ENCODE measurements around the gene CYB561D1. TPM values are rescaled to one million over a fixed set of nuclear protein-coding genes. Genes with fewer than 3 reads are reported as not detected.

Gene CYB561D1
- total RNA-seq, 2 experiments from 2014 or later: 7.0 to 9.5 TPM

DNA sequence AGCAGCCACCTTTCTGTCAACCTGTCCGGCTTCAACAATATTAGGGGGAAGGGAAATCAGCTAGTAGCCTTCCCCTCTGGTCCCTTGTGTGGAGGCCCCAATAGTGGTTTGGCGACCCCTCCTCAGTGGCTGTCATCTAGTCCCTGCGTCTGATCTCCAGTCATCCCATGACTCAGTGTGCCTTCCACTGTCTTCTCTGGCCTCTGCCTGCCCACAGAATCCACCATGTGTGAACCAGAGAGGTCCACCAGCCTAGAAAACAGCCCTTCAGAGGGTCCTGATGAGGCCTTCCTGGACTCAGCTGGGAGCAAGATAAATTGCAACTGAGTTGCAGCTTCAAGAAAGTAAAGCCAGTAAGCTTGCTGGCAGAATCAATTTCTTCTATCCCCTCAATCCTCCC lies 14.0 kb upstream of the CYB561D1 start:
- ChIA-PET CTCF (interaction anchor here (1.6 to 2.6 kb wide), 3 partner anchors 11 to 53 kb away, joined by 9 to 13 read pairs (median 10); partner anchors contain the start of gene CYB561D1), POLR2A (no interaction called here)
- Mint-ChIP-seq H3K4me1 (ENCODE audit: low read depth) (peaks cover 18% of the 10 kb centered on the region), H3K4me3 (no peak overlapping the region), H3K27ac (no peak overlapping the region), H3K36me3 (ENCODE audit: low read depth) (no peaks in the 10 kb centered on the region), H3K27me3 (peaks cover 6% of the 10 kb centered on the region), H3K9me3 (no peaks in the 10 kb centered on the region)
- ATAC-seq (no peak), DNase-seq (no peak)
- intact Hi-C loops (cut with micrococcal nuclease): no loop called here
- TF ChIP-seq, protein P1, sequence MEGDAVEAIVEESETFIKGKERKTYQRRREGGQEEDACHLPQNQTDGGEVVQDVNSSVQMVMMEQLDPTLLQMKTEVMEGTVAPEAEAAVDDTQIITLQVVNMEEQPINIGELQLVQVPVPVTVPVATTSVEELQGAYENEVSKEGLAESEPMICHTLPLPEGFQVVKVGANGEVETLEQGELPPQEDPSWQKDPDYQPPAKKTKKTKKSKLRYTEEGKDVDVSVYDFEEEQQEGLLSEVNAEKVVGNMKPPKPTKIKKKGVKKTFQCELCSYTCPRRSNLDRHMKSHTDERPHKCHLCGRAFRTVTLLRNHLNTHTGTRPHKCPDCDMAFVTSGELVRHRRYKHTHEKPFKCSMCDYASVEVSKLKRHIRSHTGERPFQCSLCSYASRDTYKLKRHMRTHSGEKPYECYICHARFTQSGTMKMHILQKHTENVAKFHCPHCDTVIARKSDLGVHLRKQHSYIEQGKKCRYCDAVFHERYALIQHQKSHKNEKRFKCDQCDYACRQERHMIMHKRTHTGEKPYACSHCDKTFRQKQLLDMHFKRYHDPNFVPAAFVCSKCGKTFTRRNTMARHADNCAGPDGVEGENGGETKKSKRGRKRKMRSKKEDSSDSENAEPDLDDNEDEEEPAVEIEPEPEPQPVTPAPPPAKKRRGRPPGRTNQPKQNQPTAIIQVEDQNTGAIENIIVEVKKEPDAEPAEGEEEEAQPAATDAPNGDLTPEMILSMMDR (IDR thresholded peaks at IDR 0.05): no peak

DNA sequence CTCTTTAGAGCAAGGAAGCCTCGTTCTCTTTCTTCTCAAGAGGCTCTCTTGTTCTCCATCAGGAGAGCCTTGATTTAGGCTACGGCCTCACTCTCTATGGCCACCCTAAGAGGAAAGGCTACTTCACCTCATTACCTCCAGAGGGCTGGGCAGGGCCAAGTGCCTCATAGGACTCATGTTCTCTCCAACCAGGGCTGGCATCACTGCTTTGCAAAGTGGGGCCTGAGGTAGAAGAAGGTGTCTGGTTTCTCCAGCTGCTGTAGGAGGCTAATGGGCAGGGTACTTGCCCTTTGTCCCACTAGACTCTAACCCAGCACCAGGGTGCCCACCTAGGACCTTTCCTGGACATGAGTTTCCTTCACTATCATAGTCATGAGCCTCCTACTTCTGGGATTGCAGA lies 12.2 kb upstream of the CYB561D1 start:
- no peak overlapping the region for H3K4me3 Mint-ChIP-seq
- H3K27ac Mint-ChIP-seq: no peak overlapping the region
- H3K27me3 Mint-ChIP-seq: peaks cover 4% of the 10 kb centered on the region
- intact Hi-C loops (cut with micrococcal nuclease): loop anchor here (2.0 kb wide), 1 partner anchor 55 kb away; the partner anchor contains the start of gene PSMA5
- ChIA-PET POLR2A (interaction anchor here (0.6 to 3.0 kb wide), 4 partner anchors 16 to 55 kb away, joined by 3 to 25 read pairs (median 4); partner anchors contain the start of gene PSMA5), CTCF (interaction anchor here (0.7 to 40.7 kb wide), 5 partner anchors 12 to 159 kb away, joined by 3 to 1390 read pairs (median 12); partner anchors contain the start of genes CYB561D1 and GPR61)
- TF ChIP-seq, protein P1 (IDR thresholded peaks at IDR 0.05): no peak
- ATAC-seq (no peak), DNase-seq (no peak)
- H3K36me3 Mint-ChIP-seq (ENCODE audit: low read depth): peaks cover 4% of the 10 kb centered on the region
- H3K4me1 Mint-ChIP-seq (ENCODE audit: low read depth): peaks cover 29% of the 10 kb centered on the region
- H3K9me3 Mint-ChIP-seq: no peaks in the 10 kb centered on the region

DNA sequence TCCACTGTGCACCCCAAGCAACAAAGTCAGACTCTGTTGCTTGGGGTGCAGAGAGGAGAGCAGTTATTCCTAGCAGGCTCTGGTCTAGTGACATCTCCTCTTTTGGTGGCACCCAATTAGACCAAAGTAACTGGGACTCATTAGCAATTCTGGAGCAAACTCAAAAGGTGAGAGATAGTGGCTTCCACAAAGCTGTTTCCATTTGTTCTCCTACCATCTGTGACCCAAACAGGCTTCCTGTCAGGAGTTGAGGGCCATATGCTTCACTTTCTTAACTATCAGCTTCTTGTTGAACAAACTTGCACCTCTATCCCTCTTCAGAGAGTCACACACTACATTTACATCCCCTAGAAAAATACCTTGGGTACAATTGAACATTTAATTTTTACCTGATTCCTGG lies 11.7 kb upstream of the CYB561D1 start:
- Mint-ChIP-seq H3K27me3 (peaks cover 1% of the 10 kb centered on the region), H3K4me1 (ENCODE audit: low read depth) (peaks cover 30% of the 10 kb centered on the region), H3K4me3 (peak overlapping the region; percentile 91), H3K9me3 (no peaks in the 10 kb centered on the region), H3K36me3 (ENCODE audit: low read depth) (peaks cover 4% of the 10 kb centered on the region), H3K27ac (no peak overlapping the region)
- ATAC-seq (no peak), DNase-seq (no peak)
- intact Hi-C loops (cut with micrococcal nuclease): loop anchor here (2.0 kb wide), 1 partner anchor 55 kb away; the partner anchor contains the start of gene PSMA5
- TF ChIP-seq, protein P1 (IDR thresholded peaks at IDR 0.05): no peak
- ChIA-PET POLR2A (interaction anchor here (1.0 to 3.5 kb wide), 8 partner anchors 11 to 382 kb away, joined by 4 to 25 read pairs (median 5); partner anchors contain the start of genes CYB561D1, PSMA5 and SORT1), CTCF (interaction anchor here (0.6 to 40.7 kb wide), 11 partner anchors 11 to 205 kb away, joined by 3 to 1390 read pairs (median 3); partner anchors contain the start of genes AMIGO1, CYB561D1 and GPR61)

DNA sequence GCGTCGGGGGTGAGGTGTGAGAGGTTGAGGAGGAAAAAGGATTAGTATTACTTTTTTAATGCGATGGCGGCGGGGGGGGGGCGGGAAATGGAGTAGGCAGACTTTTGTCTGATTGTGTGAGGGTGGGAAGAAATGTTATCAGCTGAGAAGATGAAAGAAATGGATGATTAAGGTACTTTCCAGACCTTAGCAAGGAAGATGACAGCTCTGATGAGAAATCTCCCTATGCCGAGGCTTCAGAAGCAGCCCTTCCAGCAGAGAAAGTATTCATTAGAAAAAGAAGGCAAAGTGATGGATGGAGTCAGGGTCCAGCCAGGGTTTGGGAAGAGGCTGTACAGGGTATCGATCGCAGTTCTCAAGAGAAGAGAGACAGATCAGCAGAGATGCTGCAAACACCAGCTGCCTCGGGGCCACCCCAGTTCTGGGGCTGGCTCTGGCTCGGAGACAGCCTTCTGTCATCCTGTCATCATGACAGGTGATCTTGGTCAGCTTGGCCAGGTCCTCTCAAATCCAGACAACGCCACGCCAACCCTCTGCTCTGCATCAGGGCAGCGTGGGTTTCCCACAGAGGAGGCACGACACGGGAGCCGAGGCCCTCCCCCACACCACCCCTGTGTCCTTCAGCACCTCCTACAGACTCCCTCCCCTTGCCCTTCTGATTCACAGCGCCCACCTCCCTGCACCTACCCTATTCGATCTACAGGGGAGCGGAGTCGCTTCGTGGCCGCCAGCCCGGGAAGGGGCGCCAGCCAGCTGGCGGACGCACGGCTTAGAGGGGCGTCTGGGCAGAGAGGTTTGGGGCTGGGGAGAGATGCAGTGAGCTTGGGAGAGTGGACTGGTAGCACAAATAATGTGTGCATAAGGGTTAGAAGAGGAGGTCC lies 10.9 kb upstream of the CYB561D1 start:
- H3K27ac Mint-ChIP-seq: peak overlapping the region; percentile 84
- no peaks in the 10 kb centered on the region for H3K9me3 Mint-ChIP-seq
- peaks cover 30% of the 10 kb centered on the region for H3K4me1 Mint-ChIP-seq (ENCODE audit: low read depth)
- peaks cover 4% of the 10 kb centered on the region for H3K36me3 Mint-ChIP-seq (ENCODE audit: low read depth)
- ATAC-seq (peak; percentile 55), DNase-seq (peak; percentile 55)
- peaks cover 1% of the 10 kb centered on the region for H3K27me3 Mint-ChIP-seq
- peak overlapping the region; percentile 91 for H3K4me3 Mint-ChIP-seq
- ChIA-PET POLR2A (interaction anchor here (1.0 to 3.6 kb wide), 20 partner anchors 9 to 383 kb away, joined by 3 to 25 read pairs (median 5); partner anchors contain the start of genes AMIGO1, CYB561D1, GNAI3 and PSMA5), CTCF (interaction anchor here (0.6 to 40.7 kb wide), 13 partner anchors 10 to 206 kb away, joined by 3 to 1390 read pairs (median 4); partner anchors contain the start of genes AMIGO1, CYB561D1, GNAI3 and GPR61)
- intact Hi-C loops (cut with micrococcal nuclease): loop anchor here (2.0 kb wide), 1 partner anchor 56 kb away; the partner anchor contains the start of gene PSMA5
- TF ChIP-seq, protein P1 (IDR thresholded peaks at IDR 0.05): no peak

All from activated CD8-positive, alpha-beta T cell treated with anti-CD3 and anti-CD28 coated beads for 36 hours (primary cell).